ENCODE results near the gene TBC1D9.

Gene TBC1D9

GRCh38 chr4:140688711-140689598 is 67.2 kb downstream of the TBC1D9 start:
- H3K4me3 ChIP-seq (ENCODE audit: low read length) = no peak overlapping the region
- peaks cover 48% of the 10 kb centered on the region for H3K27me3 ChIP-seq (ENCODE audit: insufficient read depth, low read length)
- H3K9ac ChIP-seq (ENCODE audit: low read depth, low read length) = no peak overlapping the region
- peaks cover 7% of the 10 kb centered on the region; the same call in 1 of the 2 replicates for H3K4me1 ChIP-seq (ENCODE audit: insufficient read depth, low read length)
- no peak overlapping the region for H3K27ac ChIP-seq (ENCODE audit: low read depth, low read length)
- H3K9me3 ChIP-seq (ENCODE audit: insufficient read depth, low read depth, low read length) = no peaks in the 10 kb centered on the region
- no peaks in the 10 kb centered on the region for H3K36me3 ChIP-seq (ENCODE audit: insufficient read depth, low read length)
- WGBS = 90% methylated on average over 6 of the region's 6 CpGs

GRCh38 chr4:140686796-140687195 is 69.4 kb downstream of the TBC1D9 start:
- Histone ChIP-seq H3K4me1 (ENCODE audit: insufficient read depth, low read length) (peaks cover 7% of the 10 kb centered on the region; the same call in 1 of the 2 replicates), H3K4me3 (ENCODE audit: low read length) (no peak overlapping the region), H3K9ac (ENCODE audit: low read depth, low read length) (no peak overlapping the region), H3K9me3 (ENCODE audit: insufficient read depth, low read depth, low read length) (no peaks in the 10 kb centered on the region), H3K36me3 (ENCODE audit: insufficient read depth, low read length) (no peaks in the 10 kb centered on the region), H3K27me3 (ENCODE audit: insufficient read depth, low read length) (peaks cover 28% of the 10 kb centered on the region), H3K27ac (ENCODE audit: low read depth, low read length) (no peak overlapping the region)

- no peaks in the 10 kb centered on the region for H3K4me1 ChIP-seq (ENCODE audit: insufficient read depth, low read length)
- H3K9ac ChIP-seq (ENCODE audit: low read depth, low read length) = no peak overlapping the region
- H3K4me3 ChIP-seq (ENCODE audit: low read length) = no peak overlapping the region
- no peak overlapping the region for H3K27ac ChIP-seq (ENCODE audit: low read depth, low read length)
- H3K9me3 ChIP-seq (ENCODE audit: insufficient read depth, low read depth, low read length) = no peaks in the 10 kb centered on the region
- peaks cover 6% of the 10 kb centered on the region; the same call in 1 of the 2 replicates for H3K27me3 ChIP-seq (ENCODE audit: insufficient read depth, low read length)
- H3K36me3 ChIP-seq (ENCODE audit: insufficient read depth, low read length) = no peaks in the 10 kb centered on the region
Measured at GRCh38 chr4:140684314-140684713, 71.9 kb downstream of the TBC1D9 start.

GRCh38 chr4:140681201-140681600 is 75.0 kb downstream of the TBC1D9 start:
- no peaks in the 10 kb centered on the region for H3K9me3 ChIP-seq (ENCODE audit: insufficient read depth, low read depth, low read length)
- H3K4me1 ChIP-seq (ENCODE audit: insufficient read depth, low read length) = no peaks in the 10 kb centered on the region
- no peaks in the 10 kb centered on the region for H3K36me3 ChIP-seq (ENCODE audit: insufficient read depth, low read length)
- no peak overlapping the region for H3K9ac ChIP-seq (ENCODE audit: low read depth, low read length)
- 85% methylated on average over 3 of the region's 3 CpGs for WGBS
- no peak overlapping the region for H3K27ac ChIP-seq (ENCODE audit: low read depth, low read length)
- no peaks in the 10 kb centered on the region for H3K27me3 ChIP-seq (ENCODE audit: insufficient read depth, low read length)
- H3K4me3 ChIP-seq (ENCODE audit: low read length) = no peak overlapping the region

- H3K4me1 ChIP-seq (ENCODE audit: insufficient read depth, low read length) = no peaks in the 10 kb centered on the region
- H3K27ac ChIP-seq (ENCODE audit: low read depth, low read length) = no peak overlapping the region
- no peak overlapping the region for H3K9ac ChIP-seq (ENCODE audit: low read depth, low read length)
- H3K9me3 ChIP-seq (ENCODE audit: insufficient read depth, low read depth, low read length) = no peaks in the 10 kb centered on the region
- no peaks in the 10 kb centered on the region for H3K36me3 ChIP-seq (ENCODE audit: insufficient read depth, low read length)
- H3K4me3 ChIP-seq (ENCODE audit: low read length) = no peak overlapping the region
- WGBS = 96% methylated on average over 1 of the region's 1 CpG
- no peaks in the 10 kb centered on the region for H3K27me3 ChIP-seq (ENCODE audit: insufficient read depth, low read length)
Measured at GRCh38 chr4:140680686-140681085, 75.5 kb downstream of the TBC1D9 start.

GRCh38 chr4:140679576-140679975 is 76.6 kb downstream of the TBC1D9 start:
- Histone ChIP-seq H3K27ac (ENCODE audit: low read depth, low read length) (no peak overlapping the region), H3K36me3 (ENCODE audit: insufficient read depth, low read length) (no peaks in the 10 kb centered on the region), H3K9me3 (ENCODE audit: insufficient read depth, low read depth, low read length) (no peaks in the 10 kb centered on the region), H3K27me3 (ENCODE audit: insufficient read depth, low read length) (no peaks in the 10 kb centered on the region), H3K4me3 (ENCODE audit: low read length) (no peak overlapping the region), H3K4me1 (ENCODE audit: insufficient read depth, low read length) (no peaks in the 10 kb centered on the region), H3K9ac (ENCODE audit: low read depth, low read length) (no peak overlapping the region)
- 82% methylated on average over 2 of the region's 3 CpGs for WGBS

- H3K9me3 ChIP-seq (ENCODE audit: insufficient read depth, low read depth, low read length) = no peaks in the 10 kb centered on the region
- 89% methylated on average over 4 of the region's 4 CpGs for WGBS
- H3K27ac ChIP-seq (ENCODE audit: low read depth, low read length) = no peak overlapping the region
- H3K9ac ChIP-seq (ENCODE audit: low read depth, low read length) = no peak overlapping the region
- H3K4me3 ChIP-seq (ENCODE audit: low read length) = no peak overlapping the region
- H3K27me3 ChIP-seq (ENCODE audit: insufficient read depth, low read length) = no peaks in the 10 kb centered on the region
- no peaks in the 10 kb centered on the region for H3K4me1 ChIP-seq (ENCODE audit: insufficient read depth, low read length)
- H3K36me3 ChIP-seq (ENCODE audit: insufficient read depth, low read length) = no peaks in the 10 kb centered on the region
Measured at GRCh38 chr4:140675599-140676231, 80.5 kb downstream of the TBC1D9 start.

GRCh38 chr4:140673729-140674128 is 82.5 kb downstream of the TBC1D9 start:
- 81% methylated on average over 3 of the region's 3 CpGs for WGBS
- Histone ChIP-seq H3K4me3 (ENCODE audit: low read length) (no peak overlapping the region), H3K27ac (ENCODE audit: low read depth, low read length) (no peak overlapping the region)

GRCh38 chr4:140672416-140672815 is 83.8 kb downstream of the TBC1D9 start:
- Histone ChIP-seq H3K27me3 (ENCODE audit: insufficient read depth, low read length) (no peaks in the 10 kb centered on the region), H3K4me1 (ENCODE audit: insufficient read depth, low read length) (no peaks in the 10 kb centered on the region), H3K36me3 (ENCODE audit: insufficient read depth, low read length) (no peaks in the 10 kb centered on the region), H3K9me3 (ENCODE audit: insufficient read depth, low read depth, low read length) (no peaks in the 10 kb centered on the region), H3K4me3 (ENCODE audit: low read length) (no peak overlapping the region), H3K27ac (ENCODE audit: low read depth, low read length) (no peak overlapping the region), H3K9ac (ENCODE audit: low read depth, low read length) (no peak overlapping the region)
- WGBS = 97% methylated on average over 3 of the region's 4 CpGs

More at GRCh38 chr4:140673729-140674128, 82.5 kb downstream of the TBC1D9 start:
- H3K9ac ChIP-seq (ENCODE audit: low read depth, low read length) = no peak overlapping the region
- no peaks in the 10 kb centered on the region for H3K4me1 ChIP-seq (ENCODE audit: insufficient read depth, low read length)
- H3K36me3 ChIP-seq (ENCODE audit: insufficient read depth, low read length) = no peaks in the 10 kb centered on the region
- H3K9me3 ChIP-seq (ENCODE audit: insufficient read depth, low read depth, low read length) = no peaks in the 10 kb centered on the region
- H3K27me3 ChIP-seq (ENCODE audit: insufficient read depth, low read length) = no peaks in the 10 kb centered on the region

- Histone ChIP-seq H3K27ac (ENCODE audit: low read depth, low read length) (no peak overlapping the region), H3K9ac (ENCODE audit: low read depth, low read length) (no peak overlapping the region), H3K9me3 (ENCODE audit: insufficient read depth, low read depth, low read length) (no peaks in the 10 kb centered on the region), H3K4me3 (ENCODE audit: low read length) (no peak overlapping the region), H3K4me1 (ENCODE audit: insufficient read depth, low read length) (no peaks in the 10 kb centered on the region), H3K36me3 (ENCODE audit: insufficient read depth, low read length) (no peaks in the 10 kb centered on the region), H3K27me3 (ENCODE audit: insufficient read depth, low read length) (no peaks in the 10 kb centered on the region)
- WGBS = 92% methylated on average over 1 of the region's 1 CpG
Measured at GRCh38 chr4:140668111-140668510, 88.1 kb downstream of the TBC1D9 start.

GRCh38 chr4:140666889-140667614 is 89.1 kb downstream of the TBC1D9 start:
- no peaks in the 10 kb centered on the region for H3K27me3 ChIP-seq (ENCODE audit: insufficient read depth, low read length)
- H3K9ac ChIP-seq (ENCODE audit: low read depth, low read length) = no peak overlapping the region
- no peak overlapping the region for H3K4me3 ChIP-seq (ENCODE audit: low read length)
- 96% methylated on average over 10 of the region's 11 CpGs for WGBS
- H3K4me1 ChIP-seq (ENCODE audit: insufficient read depth, low read length) = no peaks in the 10 kb centered on the region; the same call in 1 of the 2 replicates
- no peaks in the 10 kb centered on the region for H3K9me3 ChIP-seq (ENCODE audit: insufficient read depth, low read depth, low read length)
- H3K27ac ChIP-seq (ENCODE audit: low read depth, low read length) = no peak overlapping the region
- H3K36me3 ChIP-seq (ENCODE audit: insufficient read depth, low read length) = no peaks in the 10 kb centered on the region
